DMS53 (cell line): ENCODE measurements around the gene IMPA2.
"Not testable (repeated sequence)": the region's sequence is repeated elsewhere in the genome, so short reads cannot be mapped to it uniquely, and the experiment has no call there.

Experiments
- DNase-seq: peaks from one replicate; lab custom pipeline; 2025; lab: John Stamatoyannopoulos, UW

IMPA2 gene

GRCh38 chr18:12049978-12050811 lies 68.9 kb downstream of the IMPA2 start:
- no peak for DNase-seq

- no peak for DNase-seq
Observed at GRCh38 chr18:12052866-12053265, 71.6 kb downstream of the IMPA2 start.

GRCh38 chr18:12053289-12053688 lies 72.0 kb downstream of the IMPA2 start:
- DNase-seq, result no peak

GRCh38 chr18:12056034-12056883 lies 75.0 kb downstream of the IMPA2 start:
- DNase-seq, result no peak

GRCh38 chr18:12056884-12057402 lies 75.6 kb downstream of the IMPA2 start:
- no peak for DNase-seq

- DNase-seq, result no peak
Observed at GRCh38 chr18:12057419-12058039, 76.2 kb downstream of the IMPA2 start.

- no peak for DNase-seq
Observed at GRCh38 chr18:12059334-12060181, 78.3 kb downstream of the IMPA2 start.

GRCh38 chr18:12060182-12060870 lies 79.0 kb downstream of the IMPA2 start:
- DNase-seq, result peak; percentile 80

GRCh38 chr18:12061685-12062084 lies 80.4 kb downstream of the IMPA2 start:
- no peak for DNase-seq

- no peak for DNase-seq
Observed at GRCh38 chr18:12062974-12063373, 81.7 kb downstream of the IMPA2 start.

- DNase-seq, result no peak
Observed at GRCh38 chr18:12064086-12064763, 82.9 kb downstream of the IMPA2 start.

GRCh38 chr18:12065397-12065796 lies 84.1 kb downstream of the IMPA2 start:
- DNase-seq, result no peak

- DNase-seq, result no peak
Observed at GRCh38 chr18:12066910-12067511, 85.7 kb downstream of the IMPA2 start.

- no peak for DNase-seq
Observed at GRCh38 chr18:12067671-12068070, 86.4 kb downstream of the IMPA2 start.

- DNase-seq, result not testable (repeated sequence)
Observed at GRCh38 chr18:12068316-12068949, 87.1 kb downstream of the IMPA2 start.

- no peak for DNase-seq
Observed at GRCh38 chr18:12068950-12069320, 87.6 kb downstream of the IMPA2 start.

GRCh38 chr18:12071066-12071465 lies 89.8 kb downstream of the IMPA2 start:
- DNase-seq, result not testable (repeated sequence)

- DNase-seq, result no peak
Observed at GRCh38 chr18:12072996-12073395, 91.7 kb downstream of the IMPA2 start.

GRCh38 chr18:12074736-12075135 lies 93.4 kb downstream of the IMPA2 start:
- DNase-seq, result no peak
